NCI-H146 treated with DMSO at 0.1 percent for 48 hours (cell line): Measurements from ENCODE around the gene C20orf204.

Source experiments
- DNase-seq: peaks from one replicate; lab custom pipeline; 2025; ENCODE audit not compliant: unreplicated experiment; lab: John Stamatoyannopoulos, UW

The C20orf204 gene

DNA sequence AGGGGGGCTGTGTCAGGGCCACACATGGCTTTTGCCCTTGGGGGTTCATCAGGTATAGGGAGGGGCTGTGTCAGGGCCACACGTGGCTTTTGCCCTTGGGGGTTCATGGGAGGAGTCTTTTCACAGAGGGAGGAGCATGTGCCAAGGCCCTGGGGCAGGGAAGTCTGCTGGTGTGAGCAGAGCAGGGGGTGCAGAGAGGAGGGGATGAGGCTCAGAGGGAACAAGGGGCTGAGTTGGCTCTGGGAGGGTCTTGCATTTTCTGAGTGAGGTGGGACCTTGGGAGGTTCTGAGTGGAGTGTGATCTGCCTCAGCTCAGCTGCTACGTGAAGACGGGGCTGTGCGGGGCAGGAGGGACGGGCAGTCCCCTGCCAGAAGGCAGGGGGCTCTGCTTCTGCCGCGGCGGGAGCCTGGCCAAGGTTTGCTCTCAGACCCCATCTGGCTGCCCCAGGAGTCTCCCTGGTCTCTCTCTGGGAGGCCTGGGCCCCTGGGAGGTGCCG lies 19.5 kb downstream of the C20orf204 start:
- DNase-seq: no peak

DNA sequence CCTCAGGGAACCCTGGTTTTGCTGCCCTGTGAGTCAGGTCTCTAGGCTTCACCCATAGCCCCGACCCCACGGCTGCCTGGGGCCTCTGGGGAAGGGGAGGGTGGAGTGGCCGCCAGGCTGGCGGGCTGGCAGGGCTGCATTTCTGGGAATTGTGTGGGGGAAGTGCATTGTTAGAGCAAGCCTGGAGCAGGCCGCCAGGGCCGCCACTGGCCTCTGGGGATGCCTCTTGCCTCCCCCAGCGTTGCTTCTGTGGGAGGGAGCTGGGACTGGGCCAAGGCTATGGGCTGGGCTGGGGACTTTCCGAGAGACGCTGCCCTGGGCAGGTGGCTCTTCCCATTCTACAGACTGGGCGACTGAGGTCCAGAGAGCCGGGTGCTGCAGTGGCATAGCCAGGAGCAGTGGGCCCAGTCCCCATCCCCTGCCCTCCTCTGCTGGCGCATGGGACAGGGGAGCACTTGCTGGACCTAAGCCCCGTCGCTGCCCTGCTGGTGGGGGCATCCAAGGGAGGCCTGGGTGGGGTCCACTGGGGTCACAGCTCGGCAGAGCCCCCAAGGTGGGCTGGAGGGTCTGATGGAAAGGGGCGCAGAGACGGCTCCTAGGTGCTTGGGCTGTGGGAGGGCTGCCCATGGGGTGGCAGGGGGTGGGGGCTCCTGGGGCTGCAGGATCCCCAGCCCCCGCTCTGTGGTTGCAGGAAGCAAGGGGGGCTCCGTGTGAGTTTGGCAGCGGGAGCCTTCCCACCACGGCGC lies 20.1 kb downstream of the C20orf204 start:
- no peak for DNase-seq

GRCh38 chr20:64056639-64056888 lies 20.6 kb downstream of the C20orf204 start:
- DNase-seq: no peak

GRCh38 chr20:64056889-64057627 lies 21.1 kb downstream of the C20orf204 start:
- no peak for DNase-seq

GRCh38 chr20:64057628-64058498 lies 21.9 kb downstream of the C20orf204 start:
- DNase-seq: peak; percentile 50

GRCh38 chr20:64058536-64058935 lies 22.6 kb downstream of the C20orf204 start:
- DNase-seq: no peak

- no peak for DNase-seq
Observed at GRCh38 chr20:64062276-64062595, 26.3 kb downstream of the C20orf204 start.

DNA sequence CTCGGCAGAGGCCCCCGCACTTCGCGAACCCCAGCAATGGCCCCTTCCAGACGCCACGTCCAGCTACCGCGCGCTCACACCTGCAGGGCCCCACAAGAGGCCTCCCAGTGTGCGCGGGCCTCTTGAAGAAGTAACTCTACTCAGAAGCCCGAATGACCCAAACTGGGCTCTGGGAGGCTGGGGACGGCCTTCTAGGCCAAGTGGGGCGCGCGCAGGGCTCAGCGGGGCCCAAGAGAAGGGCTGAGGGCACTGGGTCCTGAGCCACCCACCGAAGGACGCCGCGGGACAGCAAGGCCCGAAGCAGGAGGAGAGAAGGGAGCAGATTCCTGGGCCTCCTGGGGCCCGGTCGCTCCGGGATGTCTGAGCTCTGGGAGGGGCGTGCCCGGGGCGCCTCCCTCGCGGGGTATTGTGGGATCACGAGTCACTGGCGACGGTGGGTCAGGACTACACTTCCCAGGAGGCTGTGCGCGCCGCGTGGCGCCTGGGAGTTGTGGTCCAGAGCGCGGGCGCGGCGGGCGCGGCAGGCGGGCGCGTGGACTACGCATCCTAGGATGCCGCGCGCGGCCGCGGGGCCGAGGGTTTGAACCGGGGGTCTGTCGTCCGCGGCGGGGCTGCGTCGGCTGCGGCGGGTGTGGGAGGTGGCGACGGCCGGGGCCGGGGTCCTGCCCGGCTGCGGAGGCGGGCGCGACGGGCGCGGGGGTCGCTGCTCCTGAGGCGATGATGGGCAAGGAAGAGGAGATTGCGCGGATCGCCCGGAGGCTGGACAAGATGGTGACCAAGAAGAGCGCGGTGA lies 26.8 kb downstream of the C20orf204 start, which contains the start of gene TCEA2:
TCEA2 (plus strand) TSS at position 603 of the 793 bp plus-strand sequence; CDS start at position 718, 115 bp downstream.
- peak; percentile 88 for DNase-seq

DNA sequence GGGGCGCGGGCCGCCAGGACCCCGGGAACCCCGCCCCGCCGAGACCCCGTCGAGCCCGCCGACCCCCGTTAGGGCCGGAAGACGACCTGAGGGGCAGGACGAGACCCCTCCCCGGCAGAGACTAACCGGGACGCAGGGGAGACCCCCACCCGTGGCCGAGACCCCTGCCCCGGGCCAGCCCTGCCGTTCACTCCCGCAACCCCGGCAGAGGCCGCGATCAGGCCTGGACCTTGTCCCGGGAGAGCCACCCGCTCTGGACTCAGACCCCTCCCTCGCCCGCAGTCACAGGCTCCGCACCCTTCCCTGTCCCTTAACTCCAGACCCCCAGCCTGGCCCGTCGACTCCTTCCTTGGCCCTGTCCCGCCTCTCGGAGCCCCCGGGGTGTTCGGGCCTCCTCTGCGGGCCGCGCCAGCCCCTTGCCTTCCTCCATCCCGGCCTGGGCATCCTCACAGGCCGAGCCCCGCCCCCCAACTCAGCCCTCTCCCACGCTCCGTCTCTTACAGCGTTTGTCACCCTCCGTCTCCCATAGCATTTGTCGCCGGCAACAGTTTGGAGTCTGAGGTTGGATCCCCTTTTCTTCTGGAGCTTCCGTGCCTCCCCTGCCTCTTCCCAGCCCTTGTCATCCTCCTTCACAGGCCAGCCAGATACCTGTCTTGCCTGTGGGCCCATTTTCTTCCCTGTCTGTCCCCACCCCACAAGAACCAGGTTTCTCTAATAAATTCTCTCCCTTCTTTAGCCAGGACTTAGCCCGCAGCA lies 27.6 kb downstream of the C20orf204 start:
- DNase-seq: no peak

DNA sequence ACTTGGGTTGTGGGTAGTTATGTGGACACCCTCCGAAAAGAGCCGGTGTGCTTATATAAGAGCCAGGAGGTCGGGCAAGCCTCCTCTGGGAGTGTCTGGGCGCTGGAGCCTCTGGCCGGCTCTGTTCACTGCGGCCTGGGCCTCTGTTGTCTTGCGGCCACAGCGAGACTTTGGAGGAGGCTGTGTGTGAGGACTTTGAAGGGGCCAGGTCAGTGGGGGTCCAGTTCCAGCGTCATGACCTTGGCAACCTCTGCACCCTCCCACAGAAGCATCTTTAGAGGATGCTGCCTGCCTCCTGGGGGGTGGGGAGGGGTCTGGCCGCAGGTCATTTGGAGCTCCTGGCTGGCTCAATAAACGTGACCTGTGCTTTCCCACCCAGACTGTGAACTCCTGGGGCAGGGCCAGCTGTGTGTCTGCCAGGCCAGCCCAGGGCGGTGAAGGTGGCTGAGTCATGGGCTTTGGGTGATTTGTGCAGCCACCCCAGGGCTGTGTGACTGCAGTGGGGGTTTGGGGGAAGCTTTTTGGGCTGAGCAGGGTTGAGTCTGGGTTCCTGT lies 28.2 kb downstream of the C20orf204 start:
- no peak for DNase-seq

GRCh38 chr20:64065062-64065973 lies 29.3 kb downstream of the C20orf204 start:
- peak; percentile 19 for DNase-seq

GRCh38 chr20:64065974-64066343 lies 30.0 kb downstream of the C20orf204 start:
- no peak for DNase-seq

DNA sequence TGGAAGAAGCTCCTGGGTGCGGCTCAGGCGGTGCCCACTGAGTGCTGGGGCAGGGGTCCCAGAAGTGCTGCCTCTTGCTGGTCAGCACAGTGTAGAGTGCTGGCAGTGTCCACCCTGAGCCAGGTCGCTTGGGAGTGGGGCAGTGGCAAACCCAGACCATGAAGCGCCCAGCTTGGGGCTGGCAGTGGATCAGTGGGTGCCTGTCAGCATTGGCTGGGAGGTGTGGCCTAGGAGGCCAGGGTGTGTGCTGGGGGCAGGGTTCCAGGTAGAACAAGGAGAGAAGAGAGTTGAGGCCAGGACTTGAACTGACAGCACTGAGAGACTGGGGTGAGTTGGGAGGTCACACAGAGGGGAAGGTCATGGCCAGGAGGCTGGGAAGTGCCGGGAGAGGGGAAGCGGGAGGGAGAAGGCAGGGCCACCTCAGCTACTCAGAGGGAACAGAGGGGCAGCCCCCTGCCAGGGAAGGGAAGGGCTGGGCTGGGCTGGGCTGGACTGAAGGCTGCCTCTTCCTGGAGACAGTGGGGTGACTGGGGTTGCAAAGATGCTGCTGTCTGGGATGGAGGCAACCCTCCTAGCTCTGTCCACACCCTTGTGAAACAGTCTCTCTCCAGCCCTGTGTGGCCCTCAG lies 31.1 kb downstream of the C20orf204 start:
- DNase-seq: no peak

GRCh38 chr20:64067733-64068307 lies 31.8 kb downstream of the C20orf204 start:
- DNase-seq: no peak

DNA sequence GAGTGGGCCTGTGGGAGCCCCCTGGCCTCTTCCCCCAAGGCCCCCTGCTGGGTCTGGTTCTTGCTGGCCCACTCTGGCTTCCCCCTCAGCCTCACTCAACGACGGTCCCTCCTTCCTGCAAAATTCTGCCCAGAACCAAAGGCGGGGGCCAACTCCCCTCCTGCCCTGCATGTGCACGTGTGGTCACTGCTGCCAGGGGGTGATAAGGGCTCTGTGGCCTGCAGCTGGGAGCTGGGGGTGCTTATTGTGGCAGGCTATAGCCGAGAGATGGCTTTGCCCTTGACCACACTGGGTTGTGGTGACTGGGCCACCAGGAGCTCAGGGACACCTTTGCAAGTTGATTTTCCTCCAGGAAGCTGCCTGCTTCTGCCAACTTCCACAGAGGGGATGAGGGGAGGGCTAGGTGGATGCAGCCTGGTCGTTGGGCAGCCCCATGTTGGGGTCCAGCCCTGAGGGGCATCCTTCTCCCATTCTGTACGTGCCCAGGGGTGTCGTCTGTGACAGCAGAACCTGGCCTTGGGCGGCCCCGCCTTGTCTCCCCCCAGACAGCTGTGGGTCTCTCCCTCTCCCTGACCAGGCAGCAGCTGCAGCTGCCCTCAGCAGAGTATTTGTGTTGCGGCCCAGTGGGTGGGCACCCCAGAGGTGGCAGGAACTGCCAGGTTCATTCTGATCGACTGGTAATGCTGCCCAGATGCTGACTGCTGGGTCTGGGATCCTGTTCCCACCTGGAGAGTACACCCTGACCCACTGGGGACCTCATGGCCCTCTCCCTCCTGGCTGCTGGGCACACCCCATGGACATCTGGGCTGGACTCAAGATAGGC lies 32.6 kb downstream of the C20orf204 start:
- no peak for DNase-seq

DNA sequence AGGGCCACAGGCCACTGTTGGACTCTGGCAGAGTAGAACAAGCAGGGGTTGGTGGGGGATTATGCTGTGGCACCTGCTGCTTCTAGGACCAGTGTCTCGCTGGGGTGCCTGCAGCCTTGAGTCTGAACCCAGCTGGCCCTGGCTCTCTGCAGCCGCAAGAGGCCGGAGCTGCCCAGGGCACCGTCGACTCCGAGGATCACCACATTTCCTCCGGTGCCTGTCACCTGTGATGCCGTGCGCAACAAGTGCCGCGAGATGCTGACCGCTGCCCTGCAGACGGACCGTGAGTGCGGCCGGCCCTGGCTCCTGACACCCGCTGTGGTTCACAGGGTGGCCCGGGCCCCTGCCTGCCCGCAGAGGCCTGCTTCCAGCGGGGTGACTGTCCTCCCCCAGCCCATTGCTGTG lies 33.2 kb downstream of the C20orf204 start:
- DNase-seq: no peak

DNA sequence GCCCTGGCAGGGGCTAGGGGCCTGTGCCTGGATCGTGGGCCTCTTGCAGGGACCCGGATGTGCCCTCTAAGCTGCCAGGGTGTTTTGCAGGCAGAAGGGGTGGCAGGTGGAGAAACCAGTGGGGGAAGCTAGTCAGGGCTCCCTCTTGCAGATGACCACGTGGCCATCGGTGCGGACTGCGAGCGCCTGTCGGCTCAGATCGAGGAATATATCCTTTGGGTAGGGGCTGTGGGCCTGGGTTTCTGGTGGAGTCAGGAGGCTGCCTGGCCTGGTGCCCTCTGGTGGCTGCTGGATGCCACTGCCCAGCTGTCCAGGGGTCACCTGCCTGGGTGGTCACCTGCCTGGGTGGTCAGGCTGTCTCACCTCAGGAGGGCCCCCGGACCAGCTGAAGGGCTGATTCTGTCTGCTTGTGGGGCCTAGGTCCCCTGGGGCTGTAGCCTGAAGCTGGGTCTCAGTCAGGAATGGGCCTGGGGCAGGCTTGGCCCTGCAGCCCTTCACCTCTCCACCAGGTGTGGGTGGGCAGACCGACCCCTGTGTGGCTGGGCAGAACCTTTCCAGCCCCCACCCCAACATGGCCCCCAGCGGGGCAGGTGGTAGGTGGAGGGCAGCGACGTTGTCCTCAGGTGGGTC lies 33.7 kb downstream of the C20orf204 start:
- no peak for DNase-seq
